GM19099 (cell line): ENCODE results near the gene EDARADD.

ENCODE experiments used
- POLR2A ChIP-seq: IDR thresholded peaks from 3 replicates; pipeline ENCODE4 v1.6.1; 2011; ENCODE audit warnings: low read depth; ENCODE audit not compliant: insufficient read length; ENCODE audit errors: extremely low read depth

The EDARADD gene

GRCh38 chr1:236491469-236492136, 97.5 kb downstream of the EDARADD start:
- no peak for TF ChIP-seq POLR2A

- TF ChIP-seq POLR2A, result no peak
These were observed 98.3 kb downstream of the EDARADD start for GRCh38 chr1:236492378-236492777.

DNA sequence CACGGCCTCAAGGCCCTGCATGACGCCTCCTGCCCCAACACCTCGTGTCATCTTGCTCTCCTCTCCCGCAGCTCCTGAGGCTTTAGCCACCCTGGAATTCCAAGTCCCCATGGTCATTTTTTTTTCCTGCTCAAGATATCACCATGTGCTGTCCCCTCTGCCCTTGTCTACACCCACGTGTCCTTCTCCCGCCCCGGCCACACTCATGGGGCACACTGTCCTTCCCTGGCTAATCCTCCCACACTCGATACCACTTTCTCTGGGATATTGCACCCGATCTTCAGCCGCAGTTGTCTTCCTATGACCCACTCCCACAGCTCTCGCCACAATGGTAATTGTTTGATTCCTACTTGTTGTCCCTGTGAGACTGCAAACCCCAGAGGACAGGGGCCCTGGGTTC, 100.0 kb downstream of the EDARADD start:
- no peak for TF ChIP-seq POLR2A

GRCh38 chr1:236494586-236495466, 100.7 kb downstream of the EDARADD start:
- TF ChIP-seq POLR2A, result no peak

- no peak for TF ChIP-seq POLR2A
These were observed 101.5 kb downstream of the EDARADD start for GRCh38 chr1:236495467-236496112.

DNA sequence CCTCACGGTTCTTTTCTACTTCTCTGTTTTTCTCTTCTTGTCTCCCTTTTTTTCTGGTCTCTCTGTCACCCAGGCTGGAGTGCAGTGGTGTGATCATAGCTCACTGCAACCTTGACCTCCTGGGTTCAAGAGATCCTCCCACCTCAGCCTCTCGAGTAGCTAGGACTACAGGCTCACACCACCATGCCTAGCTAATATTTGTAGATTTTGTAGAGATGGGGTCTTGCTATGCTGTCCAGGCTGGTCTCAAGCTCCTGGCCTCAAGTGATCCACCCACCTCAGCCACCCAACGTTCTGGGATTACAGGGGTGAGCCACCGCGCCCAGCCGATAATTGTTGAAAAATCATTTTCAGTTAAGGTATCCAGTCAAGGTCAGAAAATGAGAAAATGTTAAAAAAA, 103.8 kb downstream of the EDARADD start:
- no peak for TF ChIP-seq POLR2A

DNA sequence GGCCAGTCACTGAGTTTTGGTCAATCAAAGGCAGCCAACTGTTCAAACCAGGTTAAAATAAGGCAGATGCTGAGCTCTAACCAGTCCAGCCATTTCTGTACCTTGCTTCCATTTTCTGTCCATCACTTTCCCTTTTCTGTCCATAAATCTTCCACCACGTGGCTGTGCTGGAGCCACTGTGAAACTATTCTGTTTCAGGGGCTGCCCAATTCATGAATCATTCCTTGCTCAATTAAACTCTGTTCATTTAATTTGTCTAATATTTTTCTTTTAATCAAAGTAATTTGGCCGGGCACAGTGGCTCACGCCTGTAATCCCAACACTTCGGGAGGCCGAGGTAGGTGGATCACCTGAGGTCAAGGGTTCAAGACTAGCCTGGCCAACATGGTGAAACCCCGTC, 107.0 kb downstream of the EDARADD start:
- TF ChIP-seq POLR2A, result no peak

DNA sequence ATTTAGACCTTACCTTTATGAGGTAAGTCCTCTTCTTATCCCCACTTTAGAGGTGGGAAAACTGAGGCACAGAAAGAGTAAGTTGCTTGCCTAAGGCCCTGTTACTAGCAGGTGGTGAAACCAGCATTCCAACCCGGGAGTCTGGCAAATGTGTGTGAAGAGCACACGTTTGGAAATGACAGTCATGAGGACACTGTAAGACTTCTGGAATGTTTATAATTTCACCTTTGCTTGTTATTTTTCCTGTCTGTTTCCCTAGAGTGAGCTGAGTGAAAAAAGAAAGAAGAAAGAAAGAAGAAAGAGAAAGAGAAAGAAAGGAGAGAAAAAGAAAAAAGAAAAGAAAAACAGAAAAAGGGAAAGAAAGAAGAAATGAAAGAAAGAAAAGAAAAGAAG, 108.5 kb downstream of the EDARADD start:
- no peak for TF ChIP-seq POLR2A

DNA sequence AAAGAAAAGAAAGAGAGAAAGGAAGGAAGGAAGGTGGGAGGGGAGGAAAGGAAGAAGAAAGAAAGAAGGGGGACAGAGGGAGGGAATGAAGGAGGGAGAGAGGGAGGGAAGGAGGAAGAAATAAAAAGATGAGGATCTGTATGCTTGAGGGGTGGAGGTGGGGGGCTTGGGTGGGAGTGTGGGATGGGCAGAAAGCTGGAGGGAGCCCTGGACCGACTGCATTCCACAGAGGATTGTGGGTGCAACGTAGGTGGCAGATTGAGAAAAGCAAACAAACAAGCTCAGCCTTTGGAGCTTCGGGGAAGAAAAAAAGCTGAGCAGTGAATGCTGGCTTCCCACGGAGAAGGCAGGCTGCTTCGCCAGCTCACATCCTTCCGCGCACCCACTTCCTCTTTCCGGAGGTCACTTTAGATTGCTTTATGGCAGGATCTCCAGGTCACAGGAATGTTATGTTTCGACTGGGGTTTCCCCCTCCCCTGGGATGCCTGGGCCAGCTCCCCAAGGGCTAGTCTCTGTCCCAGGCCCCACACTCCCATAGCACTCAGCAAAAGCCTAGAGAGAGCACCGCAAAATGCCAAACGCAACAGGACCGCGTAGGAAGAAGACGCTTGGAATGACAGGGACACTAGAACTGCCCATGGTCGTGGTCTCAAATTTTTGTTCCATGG, 109.0 kb downstream of the EDARADD start:
- no peak for TF ChIP-seq POLR2A

DNA sequence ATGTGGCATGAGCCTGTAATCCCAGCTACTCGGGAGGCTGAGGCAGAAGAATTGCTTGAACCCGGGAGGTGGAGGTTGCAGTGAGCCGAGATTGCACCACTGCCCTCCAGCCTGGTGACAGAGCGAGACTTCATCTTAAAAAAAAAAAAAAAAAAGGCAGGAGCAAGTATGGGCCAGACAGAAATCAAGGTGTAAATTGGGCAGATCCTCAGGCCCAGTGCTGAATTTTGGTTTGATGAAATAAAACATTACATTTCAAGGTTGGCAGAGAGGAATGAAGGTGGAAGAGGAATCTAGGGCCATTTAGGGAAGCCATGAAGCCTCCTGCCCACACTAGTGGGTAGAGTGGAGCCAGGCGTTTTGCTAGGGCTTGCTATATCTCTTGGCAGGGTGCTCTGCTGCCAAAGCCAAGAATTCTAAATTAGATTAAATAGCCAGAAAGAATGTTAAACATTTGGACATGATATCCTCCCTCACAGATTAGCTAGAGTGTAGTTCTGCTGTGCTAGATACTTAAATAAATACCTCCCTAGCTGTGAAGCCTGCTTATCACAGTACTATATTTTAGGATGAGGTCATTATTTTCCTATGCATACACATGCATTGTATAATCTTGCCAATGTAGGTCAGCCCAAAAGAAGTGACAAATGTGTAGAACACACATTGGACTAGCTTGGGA, 113.1 kb downstream of the EDARADD start:
- no peak for TF ChIP-seq POLR2A

GRCh38 chr1:236508593-236509027, 114.5 kb downstream of the EDARADD start:
- TF ChIP-seq POLR2A, result no peak

DNA sequence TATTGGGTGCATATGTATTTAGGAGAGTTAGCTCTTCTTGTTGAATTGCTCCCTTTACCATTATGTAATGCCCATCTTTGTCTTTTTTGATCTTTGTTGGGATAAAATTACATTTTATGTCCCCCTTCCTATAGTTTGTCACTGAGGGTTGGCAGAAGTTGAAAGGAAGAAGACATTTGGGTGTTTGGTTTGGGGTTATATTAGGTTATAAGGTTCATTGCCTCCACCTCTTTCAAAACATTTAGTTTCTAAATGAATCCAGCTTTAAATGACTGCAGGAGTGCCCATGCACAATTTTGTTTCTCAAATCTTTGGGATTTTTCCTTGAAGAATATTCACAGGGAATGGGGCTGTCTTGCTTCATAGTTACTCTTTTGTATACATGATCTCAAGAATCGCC, 115.1 kb downstream of the EDARADD start:
- no peak for TF ChIP-seq POLR2A

- no peak for TF ChIP-seq POLR2A
These were observed 115.7 kb downstream of the EDARADD start for GRCh38 chr1:236509647-236510401.
